HTR-8/SVneo (cell line): ENCODE data around the gene DIPK1A.

Experiments used
- DNase-seq: peaks from one replicate; pipeline ENCODE4 v3.0.0; 2011; ENCODE audit warnings: low spot score, mixed read lengths; ENCODE audit not compliant: insufficient read length
- FAIRE-seq: peaks from 2 replicates; lab custom pipeline; 2011; peaks lifted over from hg19 to GRCh38; lab: Jason Lieb, UNC

DIPK1A gene

GRCh38 chr1:92961131-92961895, at the start of gene DIPK1A:
Gene DIPK1A (minus strand): TSS chr1:92961462. CDS start chr1:92961429, 33 bp downstream.
- DNase-seq = peak; percentile 69
- FAIRE-seq = no peak

GRCh38 chr1:93007941-93008577, 46.8 kb upstream of the DIPK1A start:
- DNase-seq (no peak), FAIRE-seq (no peak)

- no peak for FAIRE-seq
- no peak for DNase-seq
These were observed 44.0 kb upstream of the DIPK1A start for GRCh38 chr1:93005252-93005598.

GRCh38 chr1:93004566-93005251, 43.4 kb upstream of the DIPK1A start:
- no peak for DNase-seq
- FAIRE-seq = no peak

- no peak for DNase-seq
- FAIRE-seq = no peak
These were observed 42.7 kb upstream of the DIPK1A start for GRCh38 chr1:93003981-93004380.

- DNase-seq (no peak), FAIRE-seq (no peak)
These were observed 41.5 kb upstream of the DIPK1A start for GRCh38 chr1:93002781-93003180.

- FAIRE-seq = no peak
These were observed 40.6 kb upstream of the DIPK1A start for GRCh38 chr1:93001893-93002292.

GRCh38 chr1:93000751-93001175, 39.5 kb upstream of the DIPK1A start:
- DNase-seq (no peak), FAIRE-seq (no peak)

More at GRCh38 chr1:93001893-93002292, 40.6 kb upstream of the DIPK1A start:
- DNase-seq = no peak

GRCh38 chr1:93000291-93000690, 39.0 kb upstream of the DIPK1A start:
- DNase-seq (no peak), FAIRE-seq (no peak)

- FAIRE-seq = no peak
- no peak for DNase-seq
These were observed 37.6 kb upstream of the DIPK1A start for GRCh38 chr1:92998821-92999220.

- FAIRE-seq = no peak
- no peak for DNase-seq
These were observed 34.5 kb upstream of the DIPK1A start for GRCh38 chr1:92995441-92996430.

GRCh38 chr1:92994105-92994712, 32.9 kb upstream of the DIPK1A start:
- DNase-seq (peak; percentile 52), FAIRE-seq (no peak)

GRCh38 chr1:92993581-92993980, 32.3 kb upstream of the DIPK1A start:
- DNase-seq (no peak), FAIRE-seq (no peak)

- FAIRE-seq (no peak), DNase-seq (no peak)
These were observed 31.6 kb upstream of the DIPK1A start for GRCh38 chr1:92992877-92993276.

GRCh38 chr1:92992054-92992453, 30.8 kb upstream of the DIPK1A start:
- no peak for FAIRE-seq

GRCh38 chr1:92990828-92991227, 29.6 kb upstream of the DIPK1A start:
- FAIRE-seq (no peak), DNase-seq (no peak)

More at GRCh38 chr1:92992054-92992453, 30.8 kb upstream of the DIPK1A start:
- DNase-seq = no peak

GRCh38 chr1:92989936-92990583, 28.8 kb upstream of the DIPK1A start:
- no peak for FAIRE-seq

GRCh38 chr1:92989253-92989652, 28.0 kb upstream of the DIPK1A start:
- DNase-seq (no peak), FAIRE-seq (no peak)

More at GRCh38 chr1:92989936-92990583, 28.8 kb upstream of the DIPK1A start:
- no peak for DNase-seq

- no peak for FAIRE-seq
These were observed 26.2 kb upstream of the DIPK1A start for GRCh38 chr1:92987462-92987861.

More at GRCh38 chr1:92987462-92987861, 26.2 kb upstream of the DIPK1A start:
- DNase-seq = no peak
